Kidney tubule cell (primary cell): ENCODE measurements around the gene PPP1R18.
"Not testable (repeated sequence)": the region's sequence is repeated elsewhere in the genome, so short reads cannot be mapped to it uniquely, and the experiment has no call there.

Experiments
- DNase-seq: peaks from one replicate; pipeline ENCODE4 v3.0.0-alpha.2; 2018; ENCODE audit warnings: low spot score

Gene PPP1R18

GRCh38 chr6:30666300-30666699 lies 20.1 kb downstream of the PPP1R18 start:
- DNase-seq: peak; percentile 58

- no peak for DNase-seq
Measured at GRCh38 chr6:30664994-30665767, 21.3 kb downstream of the PPP1R18 start.

- DNase-seq: not testable (repeated sequence)
Measured at GRCh38 chr6:30657922-30658321, 28.5 kb downstream of the PPP1R18 start.

GRCh38 chr6:30657454-30657853 lies 29.0 kb downstream of the PPP1R18 start:
- DNase-seq: no peak

- DNase-seq: no peak
Measured at GRCh38 chr6:30656513-30656912, 29.9 kb downstream of the PPP1R18 start.

- no peak for DNase-seq
Measured at GRCh38 chr6:30655743-30656094, 30.7 kb downstream of the PPP1R18 start.

- no peak for DNase-seq
Measured at GRCh38 chr6:30654798-30655742, 31.4 kb downstream of the PPP1R18 start.

GRCh38 chr6:30651143-30651542 lies 35.3 kb downstream of the PPP1R18 start:
- no peak for DNase-seq

GRCh38 chr6:30647242-30648116 lies 39.0 kb downstream of the PPP1R18 start:
- DNase-seq: peak; percentile 77

- peak; percentile 95 for DNase-seq
Measured at GRCh38 chr6:30646450-30647241, 39.8 kb downstream of the PPP1R18 start, which contains the start of gene C6orf136. Gene C6orf136 (plus strand): TSS chr6:30647133. CDS start chr6:30647232, 99 bp downstream.

- DNase-seq: peak; percentile 26
Measured at GRCh38 chr6:30645989-30646388, 40.5 kb downstream of the PPP1R18 start.

GRCh38 chr6:30644769-30645168 lies 41.7 kb downstream of the PPP1R18 start:
- DNase-seq: no peak

- DNase-seq: no peak
Measured at GRCh38 chr6:30643656-30644055, 42.8 kb downstream of the PPP1R18 start.

GRCh38 chr6:30641048-30641447 lies 45.4 kb downstream of the PPP1R18 start:
- DNase-seq: no peak

- no peak for DNase-seq
Measured at GRCh38 chr6:30640481-30640880, 46.0 kb downstream of the PPP1R18 start.

- no peak for DNase-seq
Measured at GRCh38 chr6:30635834-30636233, 50.6 kb downstream of the PPP1R18 start.

- DNase-seq: peak; percentile 77
Measured at GRCh38 chr6:30626484-30627366, 59.7 kb downstream of the PPP1R18 start, which contains the start of gene ATAT1. Gene ATAT1 (plus strand): TSS chr6:30626874.
